A549 (cell line): Measurements from ENCODE around the gene AKR1A1. TPM values are rescaled to one million over a fixed set of nuclear protein-coding genes. Genes with fewer than 3 reads are reported as not detected.

Experiments
- ATAC-seq, 2 experiments: fragments of 200-7000 bp in 1 of 2; fragments of >200 bp in 1 of 2; cut with Nextera tagmentation in 1 of 2; cut with Tn5 transposase in 1 of 2; 3 replicates each; pipeline versions ENCODE4 v1.8.0 to v1.9.1; 2018 to 2020; ENCODE audit warnings: mild to moderate bottlenecking in 1 of 2, moderate library complexity in 1 of 2
- CTCF ChIA-PET: fragments of 300-600 bp; sonication (Branson Sonifier 250); formaldehyde crosslinking; extraction: SDS; loops from one replicate; lab custom pipeline; 2021; ENCODE audit warnings: antibody characterized with exemption, inconsistent platforms; lab: Yijun Ruan, JAX
- POLR2A ChIA-PET: fragments of 350-600 bp; formaldehyde crosslinking; extraction: SDS; loops from one replicate; lab custom pipeline; 2021; ENCODE audit warnings: antibody characterized with exemption, inconsistent platforms; lab: Yijun Ruan, JAX
- DNase-seq, 2 experiments: peaks; one replicate each; pipeline versions ENCODE4 v3.0.0 to v3.0.0-alpha.2; 2011 to 2016; ENCODE audit warnings: low read depth in 1 of 2, low spot score in 1 of 2
- FAIRE-seq: peaks from 2 replicates; lab custom pipeline; 2011; peaks lifted over from hg19 to GRCh38; lab: Jason Lieb, UNC
- H3K27ac ChIP-seq, 2 experiments: fragments of >200 bp; sonication (Bioruptor Twin); formaldehyde crosslinking; 3 replicates each; pipeline ENCODE4 v1.5.1; 2016 to 2017
- H3K4me1 ChIP-seq: fragments of >200 bp; sonication (Bioruptor Twin); formaldehyde crosslinking; 3 replicates; pipeline ENCODE4 v1.6.1; 2016
- H3K4me2 ChIP-seq: fragments of >200 bp; sonication (Bioruptor Twin); formaldehyde crosslinking; 3 replicates; pipeline ENCODE4 v1.6.1; 2016
- H3K4me3 ChIP-seq: fragments of >200 bp; sonication (Bioruptor Twin); formaldehyde crosslinking; 3 replicates; pipeline ENCODE4 v1.5.1; 2016
- H3K9me3 ChIP-seq: fragments of >200 bp; sonication (Bioruptor Twin); formaldehyde crosslinking; 3 replicates; pipeline ENCODE4 v1.6.1; 2016
- BHLHE40 ChIP-seq: IDR thresholded peaks from 2 replicates; pipeline ENCODE4 v1.6.1; 2012; ENCODE audit warnings: low read depth, low read length, inconsistent platforms
- FOSB ChIP-seq: fragments of 250-450 bp; sonication (Bioruptor Pico); IDR thresholded peaks from 2 replicates; pipeline ENCODE4 v1.5.0; 2020; ENCODE audit warnings: mild to moderate bottlenecking, moderate library complexity
- GATA3 ChIP-seq: IDR thresholded peaks from 2 replicates; pipeline ENCODE4 v1.6.1; 2012; ENCODE audit warnings: borderline replicate concordance
- HOXA7 ChIP-seq: fragments of 250-450 bp; sonication (Bioruptor Pico); IDR thresholded peaks from 2 replicates; pipeline ENCODE4 v1.5.0; 2020; ENCODE audit warnings: mild to moderate bottlenecking, moderate library complexity
- JUNB ChIP-seq: fragments of >200 bp; sonication (Bioruptor Twin); formaldehyde crosslinking; IDR thresholded peaks from 2 replicates; pipeline ENCODE4 v1.6.1; 2016
- MYC ChIP-seq: IDR thresholded peaks from 2 replicates; pipeline ENCODE4 v1.6.1; 2012; ENCODE audit warnings: mild to moderate bottlenecking, inconsistent platforms, low read length, improper control_type of control experiment, borderline replicate concordance
- PHF8 ChIP-seq: fragments of 200-600 bp; sonication (generic); IDR thresholded peaks from 2 replicates; pipeline ENCODE4 v1.6.1; 2016; ENCODE audit warnings: low read depth, mild to moderate bottlenecking, antibody characterized with exemption, moderate library complexity, borderline replicate concordance
- POLR2AphosphoS2 ChIP-seq: conservative IDR thresholded peaks from 2 replicates; pipeline ENCODE4 v1.6.1; 2012; ENCODE audit warnings: low read length, improper control_type of control experiment, inconsistent platforms
- RARB ChIP-seq: fragments of 250-450 bp; sonication (Bioruptor Pico); IDR thresholded peaks from 2 replicates; pipeline ENCODE4 v1.8.0; 2021; ENCODE audit warnings: mild to moderate bottlenecking, moderate library complexity
- TFCP2L1 ChIP-seq: fragments of 250-450 bp; sonication (Bioruptor Pico); IDR thresholded peaks from 2 replicates; pipeline ENCODE4 v1.5.0; 2021; ENCODE audit warnings: mild to moderate bottlenecking
- ZSCAN20 ChIP-seq: fragments of 250-450 bp; sonication (Bioruptor Pico); IDR thresholded peaks from 2 replicates; pipeline ENCODE4 v1.8.0; 2022; ENCODE audit warnings: mild to moderate bottlenecking, moderate library complexity
- whole genome bisulfite sequencing: methylation state at CpG from one replicate; pipeline ENCODE4 v1.1.6; 2017; ENCODE audit errors: missing lambda C conversion rate; 5-methylcytosine and 5-hydroxymethylcytosine counted together
- polyA plus RNA-seq, 4 experiments: library from polyadenylated mRNA; depleted of rRNA in 3 of 4; stranded (reverse); fragments of >200 nt; fragmentation: RNase III in 1 of 4; extraction: RNeasy Plus Mini Kit Qiagen cat#74134 plus additional on column Dnase treatment in 1 of 4; gene quantifications; 2 replicates in 3 of 4; 3 replicates in 1 of 4; pipeline ENCODE4 v1.2.3, GENCODE V29; 2011 to 2017
- TF ChIP-seq, protein P1 (sequence below): fragments of >200 bp; sonication (Bioruptor Twin); formaldehyde crosslinking; IDR thresholded peaks from 3 replicates; pipeline ENCODE4 v1.5.1; 2016
- TF ChIP-seq, protein P2 (sequence below): fragments of 150-350 bp; IDR thresholded peaks from 2 replicates; pipeline ENCODE4 v1.6.1; 2014; ENCODE audit warnings: low read depth, mild to moderate bottlenecking, low read length
- TF ChIP-seq, protein P3 (sequence below): IDR thresholded peaks from 2 replicates; pipeline ENCODE4 v1.6.1; 2012

AKR1A1 gene
- polyA plus RNA-seq, 2 of the 4 experiments (the other 2 are of a cell fraction) = 89.0 to 110 TPM

DNA sequence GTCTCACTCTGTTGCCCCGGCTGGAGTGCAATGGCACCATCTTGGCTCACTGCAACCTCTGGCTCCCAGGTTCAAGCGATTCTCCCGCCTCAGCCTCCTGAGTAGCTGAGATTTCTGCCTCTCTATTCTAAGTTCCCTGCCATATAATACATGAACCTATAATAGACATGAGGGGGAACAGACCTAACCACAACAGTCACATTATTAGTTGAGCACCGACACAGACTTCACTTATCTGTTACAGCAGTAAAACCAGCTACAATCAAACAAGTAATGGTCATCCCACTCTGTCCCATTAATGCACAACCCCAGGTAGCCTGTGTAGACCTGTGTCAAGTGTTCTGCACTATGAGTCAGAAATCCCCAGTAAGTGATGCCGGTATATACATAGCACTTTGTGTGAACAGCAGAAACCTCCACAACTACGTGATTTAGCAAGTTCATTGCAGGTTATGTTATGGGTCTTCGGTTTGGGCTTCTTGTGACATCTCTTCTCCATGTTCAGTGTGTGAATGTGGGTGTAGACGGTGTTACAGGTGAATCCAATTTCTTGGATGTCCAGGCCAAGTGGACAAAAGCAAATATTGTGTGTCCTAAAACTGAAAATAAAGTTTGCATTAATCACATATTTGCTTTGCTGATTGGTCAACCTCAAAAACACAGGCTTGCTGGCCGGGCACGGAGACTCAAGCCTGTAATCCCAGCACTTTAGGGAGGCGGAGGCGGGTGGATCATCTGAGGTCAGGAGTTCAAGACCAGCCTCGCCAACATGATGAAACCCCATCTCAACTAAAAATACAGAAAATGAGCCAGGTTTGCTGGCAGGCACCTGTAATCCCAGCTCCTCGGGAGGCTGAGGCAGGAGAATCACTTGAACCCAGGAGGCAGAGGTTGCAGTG is 46.9 kb upstream of the AKR1A1 start:
- POLR2A ChIA-PET = no interaction called here
- Histone ChIP-seq H3K9me3 (no peaks in the 10 kb centered on the region), H3K4me2 (no peak overlapping the region), H3K27ac (no peak overlapping the region), H3K4me1 (peaks cover 25% of the 10 kb centered on the region), H3K4me3 (no peak overlapping the region)
- TF ChIP-seq MYC = no peak
- TF ChIP-seq HOXA7 = no peak
- TF ChIP-seq GATA3 = no peak
- TF ChIP-seq, protein P1, sequence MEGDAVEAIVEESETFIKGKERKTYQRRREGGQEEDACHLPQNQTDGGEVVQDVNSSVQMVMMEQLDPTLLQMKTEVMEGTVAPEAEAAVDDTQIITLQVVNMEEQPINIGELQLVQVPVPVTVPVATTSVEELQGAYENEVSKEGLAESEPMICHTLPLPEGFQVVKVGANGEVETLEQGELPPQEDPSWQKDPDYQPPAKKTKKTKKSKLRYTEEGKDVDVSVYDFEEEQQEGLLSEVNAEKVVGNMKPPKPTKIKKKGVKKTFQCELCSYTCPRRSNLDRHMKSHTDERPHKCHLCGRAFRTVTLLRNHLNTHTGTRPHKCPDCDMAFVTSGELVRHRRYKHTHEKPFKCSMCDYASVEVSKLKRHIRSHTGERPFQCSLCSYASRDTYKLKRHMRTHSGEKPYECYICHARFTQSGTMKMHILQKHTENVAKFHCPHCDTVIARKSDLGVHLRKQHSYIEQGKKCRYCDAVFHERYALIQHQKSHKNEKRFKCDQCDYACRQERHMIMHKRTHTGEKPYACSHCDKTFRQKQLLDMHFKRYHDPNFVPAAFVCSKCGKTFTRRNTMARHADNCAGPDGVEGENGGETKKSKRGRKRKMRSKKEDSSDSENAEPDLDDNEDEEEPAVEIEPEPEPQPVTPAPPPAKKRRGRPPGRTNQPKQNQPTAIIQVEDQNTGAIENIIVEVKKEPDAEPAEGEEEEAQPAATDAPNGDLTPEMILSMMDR = no peak
- CTCF ChIA-PET = interaction anchor here (1.9 kb wide), 1 partner anchor 11 kb away, joined by 5 read pairs; no protein-coding TSS in a partner anchor
- DNase-seq (no peak), ATAC-seq (no peak), FAIRE-seq (no peak)
- 87% methylated on average over 14 of the region's 14 CpGs for WGBS

DNA sequence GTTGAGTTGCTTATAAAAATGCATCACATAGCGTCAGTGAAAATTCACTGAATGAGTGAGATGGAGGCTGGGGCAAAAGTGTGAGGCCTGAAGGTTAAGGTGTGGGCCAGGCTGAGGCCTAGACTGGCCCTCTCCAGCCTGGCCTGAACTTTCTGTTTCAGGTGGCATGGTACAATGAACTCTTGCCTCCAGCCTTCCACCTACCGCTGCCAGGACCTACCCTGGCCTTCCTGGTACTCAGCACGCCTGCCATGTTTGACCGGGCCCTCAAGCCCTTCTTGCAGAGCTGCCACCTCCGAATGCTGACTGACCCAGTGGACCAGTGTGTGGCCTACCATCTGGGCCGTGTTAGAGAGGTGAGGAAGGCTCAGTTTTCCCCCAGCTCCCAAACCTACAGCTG is 43.4 kb upstream of the AKR1A1 start:
- Histone ChIP-seq H3K27ac (no peak overlapping the region), H3K4me2 (no peak overlapping the region), H3K9me3 (no peaks in the 10 kb centered on the region)
- DNase-seq = peak in 1 of 2 experiments; percentile 36
- no peak for FAIRE-seq
- TF ChIP-seq JUNB (no peak), BHLHE40 (no peak), POLR2AphosphoS2 (peak; percentile 86; the same call in 1 of the 2 replicates)
- TF ChIP-seq, all 56 proteins: peak for 1
- ChIA-PET POLR2A (interaction anchor here (1.7 kb wide), 1 partner anchor 14 kb away, joined by 7 read pairs; the partner anchor contains the start of gene PRDX1), CTCF (interaction anchor here (0.9 to 7.1 kb wide), 5 partner anchors 9 to 61 kb away, joined by 3 to 88 read pairs (median 3); partner anchors contain the start of gene PRDX1)
- 80% methylated on average over 4 of the region's 6 CpGs for WGBS
- H3K4me1 ChIP-seq = peaks cover 17% of the 10 kb centered on the region
- ATAC-seq = peak; percentile 39 to 43
- no peak overlapping the region for H3K4me3 ChIP-seq

DNA sequence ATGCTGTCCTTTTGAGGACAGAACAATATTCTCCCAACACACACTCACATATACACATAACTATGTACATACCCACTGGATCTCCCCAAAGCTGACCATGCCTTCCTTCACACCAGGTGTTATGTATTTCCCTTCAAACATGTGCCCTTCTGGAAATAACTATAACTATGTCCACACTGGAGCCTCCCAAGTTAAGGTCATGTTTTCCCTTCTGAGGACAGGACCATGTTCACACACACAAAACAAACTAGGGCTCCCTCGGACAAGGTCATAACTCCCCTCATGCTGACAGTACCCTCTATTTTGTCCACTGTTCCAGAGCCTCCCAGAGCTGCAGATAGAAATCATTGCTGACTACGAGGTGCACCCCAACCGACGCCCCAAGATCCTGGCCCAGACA is 42.7 kb upstream of the AKR1A1 start:
- Histone ChIP-seq H3K4me3 (no peak overlapping the region), H3K27ac (no peak overlapping the region; a peak in 1 of 6 replicates), H3K4me2 (no peak overlapping the region), H3K4me1 (peaks cover 17% of the 10 kb centered on the region; the same call in 2 of the 3 replicates), H3K9me3 (no peaks in the 10 kb centered on the region)
- no peak for TF ChIP-seq PHF8
- peak; percentile 11; the same call in 1 of the 2 replicates for TF ChIP-seq RARB (CRISPR knock-in tag)
- TF ChIP-seq, protein P2, sequence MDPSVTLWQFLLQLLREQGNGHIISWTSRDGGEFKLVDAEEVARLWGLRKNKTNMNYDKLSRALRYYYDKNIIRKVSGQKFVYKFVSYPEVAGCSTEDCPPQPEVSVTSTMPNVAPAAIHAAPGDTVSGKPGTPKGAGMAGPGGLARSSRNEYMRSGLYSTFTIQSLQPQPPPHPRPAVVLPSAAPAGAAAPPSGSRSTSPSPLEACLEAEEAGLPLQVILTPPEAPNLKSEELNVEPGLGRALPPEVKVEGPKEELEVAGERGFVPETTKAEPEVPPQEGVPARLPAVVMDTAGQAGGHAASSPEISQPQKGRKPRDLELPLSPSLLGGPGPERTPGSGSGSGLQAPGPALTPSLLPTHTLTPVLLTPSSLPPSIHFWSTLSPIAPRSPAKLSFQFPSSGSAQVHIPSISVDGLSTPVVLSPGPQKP = no peak
- TF ChIP-seq ZSCAN20 (CRISPR knock-in tag) = no peak
- TF ChIP-seq, protein P3, sequence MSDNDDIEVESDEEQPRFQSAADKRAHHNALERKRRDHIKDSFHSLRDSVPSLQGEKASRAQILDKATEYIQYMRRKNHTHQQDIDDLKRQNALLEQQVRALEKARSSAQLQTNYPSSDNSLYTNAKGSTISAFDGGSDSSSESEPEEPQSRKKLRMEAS = 0 out of 2 replicates have a peak, but pooled peaks have one; percentile 15
- TF ChIP-seq TFCP2L1 (CRISPR knock-in tag) = peak; percentile 57; the same call in 1 of the 2 replicates
- peak; percentile 64; the same call in 1 of the 2 replicates for TF ChIP-seq FOSB (CRISPR knock-in tag)
- ATAC-seq = peak in 1 of 2 experiments; percentile 19
- 79% methylated on average over 4 of the region's 4 CpGs for WGBS
- no peak for FAIRE-seq
- POLR2A ChIA-PET = interaction anchor here (0.5 to 1.7 kb wide), 3 partner anchors 8 to 343 kb away, joined by 3 to 7 read pairs (median 7); partner anchors contain the start of genes CCDC163, MMACHC and PRDX1
- CTCF ChIA-PET = interaction anchor here (1.0 to 7.1 kb wide), 6 partner anchors 9 to 85 kb away, joined by 3 to 88 read pairs (median 6); no protein-coding TSS in a partner anchor
- peak in 1 of 2 experiments; percentile 34 for DNase-seq
